Epithelial cell of proximal tubule (primary cell): Measurements from ENCODE around the gene SORBS2. TPM values are rescaled to one million over a fixed set of nuclear protein-coding genes. Genes with fewer than 3 reads are reported as not detected.
"Not testable (repeated sequence)": the region's sequence is repeated elsewhere in the genome, so short reads cannot be mapped to it uniquely, and the experiment has no call there.

Source experiments
- DNase-seq: peaks from one replicate; pipeline ENCODE4 v3.0.0-alpha.2; 2011; ENCODE audit warnings: low read depth
- H3K4me3 ChIP-seq: 2 replicates; pipeline ENCODE4 v1.5.1; 2011; ENCODE audit warnings: low read depth, mild to moderate bottlenecking, low read length
- CTCF ChIP-seq: conservative IDR thresholded peaks from 2 replicates; pipeline ENCODE4 v1.5.1; 2012; ENCODE audit warnings: low read depth, mild to moderate bottlenecking, low read length
- total RNA-seq: library from RNA; depleted of rRNA; stranded (reverse); fragments of >200 nt; gene quantifications from 2 replicates; pipeline ENCODE4 v1.2.3, GENCODE V29; 2015

The SORBS2 gene
- total RNA-seq, 1 donor from 2014 or later = 11.6 TPM

- no peak overlapping the region for H3K4me3 ChIP-seq
- TF ChIP-seq CTCF = no peak
- no peak for DNase-seq
Measured at GRCh38 chr4:185716577-185717376, 95.2 kb downstream of the SORBS2 start.

- H3K4me3 ChIP-seq = no peak overlapping the region
- no peak for DNase-seq
- no peak for TF ChIP-seq CTCF
Measured at GRCh38 chr4:185716141-185716551, 95.8 kb downstream of the SORBS2 start.

DNA sequence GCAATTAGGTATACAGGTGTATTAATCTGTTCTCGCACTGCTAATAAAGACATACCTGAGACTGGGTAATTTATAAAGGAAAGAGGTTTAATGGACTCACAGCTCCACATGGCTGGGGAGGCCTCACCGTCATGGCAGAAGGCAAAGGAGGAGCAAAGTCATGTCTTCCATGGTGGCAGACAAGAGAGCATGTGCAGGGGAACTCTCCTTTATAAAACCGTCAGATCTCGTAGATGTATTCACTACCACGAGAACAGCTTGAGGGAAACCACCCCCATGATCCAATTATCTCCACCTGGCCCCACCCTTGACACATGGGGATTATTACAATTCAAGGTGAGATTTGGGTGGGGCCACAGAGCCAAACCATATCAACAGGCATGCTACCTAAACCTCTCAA is 97.5 kb downstream of the SORBS2 start:
- H3K4me3 ChIP-seq, DNase-seq: not testable (repeated sequence)

- no peak for TF ChIP-seq CTCF
- no peak overlapping the region for H3K4me3 ChIP-seq
- DNase-seq = no peak
Measured at GRCh38 chr4:185713731-185714130, 98.3 kb downstream of the SORBS2 start.

DNA sequence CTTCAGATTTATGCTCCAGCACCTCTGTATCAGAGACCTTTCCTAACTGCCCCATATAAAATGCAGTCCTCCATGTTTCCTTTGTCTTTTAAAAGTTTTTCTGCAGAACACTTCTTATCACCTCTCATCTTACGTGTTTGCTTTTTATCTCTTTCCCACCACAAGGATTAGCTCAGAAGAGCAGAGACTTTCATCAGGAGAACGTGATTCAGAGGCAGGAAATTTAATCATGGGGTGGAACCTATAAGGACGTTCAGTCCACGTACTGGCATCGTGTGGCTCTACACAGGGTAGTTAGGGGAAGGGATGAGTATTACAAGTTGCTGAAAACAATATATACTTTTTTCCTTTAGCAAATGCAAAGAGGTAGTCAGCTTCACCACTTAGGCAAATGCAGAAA is 98.7 kb downstream of the SORBS2 start:
- no peak for TF ChIP-seq CTCF
- no peak overlapping the region for H3K4me3 ChIP-seq
- DNase-seq = no peak

DNA sequence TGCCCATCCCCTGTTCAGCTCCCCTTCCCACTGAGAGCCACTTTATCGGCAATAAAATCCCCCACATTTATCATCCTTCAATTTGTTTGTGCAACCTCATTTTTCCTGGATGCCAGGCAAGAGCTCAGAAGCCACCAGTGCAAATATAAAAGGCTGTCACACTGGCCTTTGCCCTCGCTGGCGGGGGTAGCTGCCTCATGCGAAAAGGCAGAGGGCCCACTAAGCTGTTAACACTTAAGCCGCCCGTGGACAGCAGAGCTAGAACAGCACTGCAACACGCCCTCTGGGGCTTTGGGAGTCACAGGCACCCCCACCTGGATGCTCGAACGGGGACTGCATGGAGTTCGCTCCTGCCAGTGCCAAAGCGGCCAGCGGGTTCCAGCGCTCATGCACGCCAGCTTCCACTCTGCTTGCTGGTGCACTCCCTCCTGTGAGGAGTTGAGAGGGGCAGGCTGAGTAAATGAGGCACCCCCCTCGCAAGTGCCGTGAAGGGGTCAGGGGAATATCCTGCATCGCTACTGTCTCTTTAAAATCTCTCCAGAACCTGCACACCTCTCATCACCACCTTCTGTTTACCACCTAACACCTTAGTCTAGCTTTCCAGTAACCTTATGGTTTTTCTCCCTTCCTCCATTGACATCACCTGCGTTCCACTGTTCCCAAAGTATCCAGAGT is 99.5 kb downstream of the SORBS2 start:
- DNase-seq = no peak
- H3K4me3 ChIP-seq = no peak overlapping the region
- TF ChIP-seq CTCF = no peak

DNA sequence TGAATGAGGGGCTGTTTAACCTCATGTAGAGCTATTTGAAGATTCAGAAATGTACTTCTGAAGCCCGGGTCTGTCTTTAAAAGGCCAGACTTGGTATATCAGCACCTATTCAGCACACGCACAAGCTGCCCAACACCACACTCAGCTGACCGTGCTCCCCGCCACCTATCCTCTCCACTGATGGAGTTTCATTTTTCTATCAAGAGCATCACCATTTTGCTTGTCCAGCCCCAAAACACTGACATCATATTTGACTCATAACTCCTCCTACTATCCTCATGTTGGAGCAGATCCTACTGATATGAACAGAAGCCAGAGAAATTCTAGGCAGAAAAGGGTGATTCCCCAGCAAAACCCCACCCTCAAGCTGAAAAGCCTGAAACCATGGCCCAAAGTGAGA is 100.3 kb downstream of the SORBS2 start:
- H3K4me3 ChIP-seq = no peak overlapping the region
- no peak for TF ChIP-seq CTCF
- no peak for DNase-seq
